Measurements from ENCODE around the gene KIAA0408. TPM values are rescaled to one million over a fixed set of nuclear protein-coding genes. Genes with fewer than 3 reads are reported as not detected.

The KIAA0408 gene
- total RNA-seq, 2 experiments from 2014 or later, result 11.6 to 12.2 TPM

GRCh38 chr6:127458817-127459216 lies 372 bp downstream of the KIAA0408 start:
- Mint-ChIP-seq H3K4me1 (peaks cover 31% of the 10 kb centered on the region), H3K4me3 (no peak overlapping the region), H3K27me3 (no peaks in the 10 kb centered on the region), H3K9me3 (no peaks in the 10 kb centered on the region), H3K36me3 (ENCODE audit: low read depth) (peaks cover 4% of the 10 kb centered on the region), H3K27ac (no peak overlapping the region)
- ChIA-PET CTCF (interaction anchor here (1.0 to 1.8 kb wide), 3 partner anchors 8 to 157 kb away, joined by 3 to 7 read pairs (median 3); no protein-coding TSS in a partner anchor), POLR2A (no interaction called here)
- no peak for DNase-seq

- ChIA-PET CTCF (interaction anchor here (1.0 kb wide), 1 partner anchor 9 kb away, joined by 3 read pairs; no protein-coding TSS in a partner anchor), POLR2A (no interaction called here)
- H3K4me1 Mint-ChIP-seq, result peaks cover 31% of the 10 kb centered on the region
- H3K9me3 Mint-ChIP-seq, result no peaks in the 10 kb centered on the region
- H3K4me3 Mint-ChIP-seq, result no peak overlapping the region
- H3K27ac Mint-ChIP-seq, result no peak overlapping the region
- H3K27me3 Mint-ChIP-seq, result no peaks in the 10 kb centered on the region
- no peak for DNase-seq
- peaks cover 4% of the 10 kb centered on the region for H3K36me3 Mint-ChIP-seq (ENCODE audit: low read depth)
These were observed 967 bp downstream of the KIAA0408 start for GRCh38 chr6:127458222-127458621.

GRCh38 chr6:127457456-127458064 lies 1.6 kb downstream of the KIAA0408 start:
- CTCF ChIA-PET, result no interaction called here
- Mint-ChIP-seq H3K27me3 (no peaks in the 10 kb centered on the region), H3K36me3 (ENCODE audit: low read depth) (peaks cover 4% of the 10 kb centered on the region), H3K9me3 (no peaks in the 10 kb centered on the region), H3K27ac (no peak overlapping the region), H3K4me1 (peaks cover 31% of the 10 kb centered on the region), H3K4me3 (no peak overlapping the region)
- POLR2A ChIA-PET, result no interaction called here
- no peak for DNase-seq

DNA sequence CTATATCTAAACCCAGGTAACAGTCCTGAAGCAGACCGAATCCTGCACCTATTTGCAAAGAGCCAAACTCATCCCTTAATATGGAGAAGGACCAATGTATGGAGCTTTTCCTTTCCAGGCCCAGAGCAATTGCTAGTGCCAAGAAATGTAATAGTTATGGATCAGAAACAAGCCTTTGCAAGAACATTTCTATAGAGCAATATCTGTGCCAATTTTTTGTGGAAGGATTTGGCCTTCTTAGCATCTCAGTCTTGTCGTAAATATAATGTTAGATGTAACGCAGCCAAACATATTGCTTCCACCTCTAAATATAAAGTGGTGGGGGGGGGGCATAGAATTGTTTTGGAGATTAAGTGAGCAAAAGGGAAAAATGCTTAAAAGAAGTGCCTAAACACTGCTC lies 2.7 kb downstream of the KIAA0408 start:
- H3K27me3 Mint-ChIP-seq, result no peaks in the 10 kb centered on the region
- peaks cover 31% of the 10 kb centered on the region for H3K4me1 Mint-ChIP-seq
- H3K27ac Mint-ChIP-seq, result no peak overlapping the region
- CTCF ChIA-PET, result no interaction called here
- no peaks in the 10 kb centered on the region for H3K9me3 Mint-ChIP-seq
- H3K36me3 Mint-ChIP-seq (ENCODE audit: low read depth), result peaks cover 4% of the 10 kb centered on the region
- POLR2A ChIA-PET, result interaction anchor here (0.6 kb wide), 1 partner anchor 708 kb away, joined by 3 read pairs; no protein-coding TSS in a partner anchor
- no peak for DNase-seq
- H3K4me3 Mint-ChIP-seq, result no peak overlapping the region

DNA sequence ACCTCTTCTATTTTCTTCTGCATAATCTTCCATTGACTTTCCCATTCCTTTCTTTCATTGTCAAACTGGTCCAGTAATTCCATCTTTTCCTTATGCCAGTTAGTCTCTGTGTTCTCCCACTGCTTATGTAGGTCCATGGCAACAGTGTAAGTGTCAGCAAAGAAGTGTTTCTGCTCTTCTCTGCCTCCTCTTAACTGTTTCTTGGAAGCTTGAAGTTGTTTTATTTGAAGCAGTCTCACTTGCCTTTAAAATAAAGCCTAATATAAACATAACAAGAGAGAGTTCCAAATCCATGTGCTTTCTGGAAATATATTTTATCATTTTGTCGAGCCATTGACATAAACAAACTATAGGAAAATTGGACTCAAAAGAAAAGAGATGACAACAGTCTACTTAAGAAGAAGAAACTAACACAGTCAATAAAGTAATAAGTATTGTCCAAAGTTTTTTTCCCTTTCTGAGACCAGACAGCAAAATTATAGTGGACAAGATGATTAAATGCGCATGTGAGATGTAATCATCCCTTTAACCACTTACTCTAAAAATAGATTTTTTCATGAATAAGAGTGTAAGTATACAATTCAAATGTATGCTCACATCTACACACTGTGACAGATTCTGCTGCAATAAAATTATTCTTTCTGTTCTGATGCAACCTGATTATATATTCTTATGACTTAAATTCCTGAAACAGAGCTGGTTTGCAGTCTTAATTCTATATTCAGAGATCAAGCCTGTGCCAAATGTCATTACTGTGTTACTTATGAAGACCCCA lies 5.2 kb downstream of the KIAA0408 start:
- no peak overlapping the region for H3K27ac Mint-ChIP-seq

DNA sequence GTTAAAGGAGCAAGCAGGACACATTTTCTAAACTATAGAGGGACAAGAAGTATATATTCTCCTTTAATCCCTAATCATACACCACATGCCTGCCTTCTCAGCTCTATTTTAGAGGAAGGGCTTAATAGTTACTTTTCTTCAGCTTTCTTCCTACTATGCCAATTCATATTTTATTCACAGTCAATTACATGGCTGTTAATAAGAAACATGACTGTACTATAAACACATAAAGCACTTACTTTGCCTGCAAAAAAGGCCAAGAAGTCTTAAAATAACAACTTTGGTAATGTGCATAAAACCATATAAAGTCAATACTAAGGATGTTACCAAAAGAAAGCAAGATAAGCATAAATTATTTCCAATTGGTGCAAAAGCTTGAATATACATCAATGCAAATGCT lies 6.4 kb downstream of the KIAA0408 start:
- Mint-ChIP-seq H3K4me1 (peaks cover 8% of the 10 kb centered on the region), H3K36me3 (ENCODE audit: low read depth) (peaks cover 18% of the 10 kb centered on the region), H3K27me3 (no peaks in the 10 kb centered on the region), H3K27ac (no peak overlapping the region), H3K4me3 (no peak overlapping the region), H3K9me3 (no peaks in the 10 kb centered on the region)
- POLR2A ChIA-PET, result no interaction called here
- no peak for DNase-seq
- CTCF ChIA-PET, result interaction anchor here (1.0 to 1.3 kb wide), 3 partner anchors 11 to 63 kb away, joined by 3 to 6 read pairs (median 3); no protein-coding TSS in a partner anchor

More for the DNA sequence above, 5.2 kb downstream of the KIAA0408 start:
- ChIA-PET POLR2A (no interaction called here), CTCF (interaction anchor here (0.7 kb wide), 1 partner anchor 120 kb away, joined by 3 read pairs; no protein-coding TSS in a partner anchor)
- H3K9me3 Mint-ChIP-seq, result no peaks in the 10 kb centered on the region
- no peaks in the 10 kb centered on the region for H3K27me3 Mint-ChIP-seq
- H3K4me1 Mint-ChIP-seq, result peaks cover 10% of the 10 kb centered on the region
- DNase-seq, result no peak
- peaks cover 14% of the 10 kb centered on the region for H3K36me3 Mint-ChIP-seq (ENCODE audit: low read depth)
- H3K4me3 Mint-ChIP-seq, result no peak overlapping the region

- Mint-ChIP-seq H3K9me3 (no peaks in the 10 kb centered on the region), H3K27me3 (no peaks in the 10 kb centered on the region), H3K4me1 (peaks cover 9% of the 10 kb centered on the region), H3K36me3 (ENCODE audit: low read depth) (peaks cover 29% of the 10 kb centered on the region), H3K27ac (no peak overlapping the region), H3K4me3 (no peak overlapping the region)
- no peak for DNase-seq
- CTCF ChIA-PET, result interaction anchor here (1.3 kb wide), 1 partner anchor 14 kb away, joined by 3 read pairs; no protein-coding TSS in a partner anchor
- POLR2A ChIA-PET, result no interaction called here
These were observed 7.8 kb downstream of the KIAA0408 start for GRCh38 chr6:127451388-127451787.

DNA sequence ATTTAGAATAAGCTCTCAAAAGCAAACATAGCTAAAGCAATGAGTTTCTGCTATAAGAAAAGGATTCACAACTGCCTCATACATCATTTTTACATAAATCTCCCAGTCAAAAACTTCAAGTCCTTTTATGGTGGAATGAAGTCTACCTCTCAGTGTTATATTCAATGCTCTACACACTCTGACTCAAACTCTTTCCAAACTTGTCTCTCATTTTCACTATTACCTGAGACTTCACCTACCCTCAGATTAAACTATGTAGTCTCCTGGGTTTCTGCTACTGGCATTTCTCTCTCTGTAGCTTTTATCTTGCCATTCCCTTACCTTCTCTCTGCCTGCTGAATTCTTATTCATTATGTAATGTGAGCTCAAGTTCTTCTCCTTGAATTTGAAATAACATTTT lies 11.4 kb downstream of the KIAA0408 start:
- ChIA-PET POLR2A (no interaction called here), CTCF (interaction anchor here (1.5 kb wide), 1 partner anchor 69 kb away, joined by 5 read pairs; no protein-coding TSS in a partner anchor)
- no peak overlapping the region for H3K27ac Mint-ChIP-seq
- no peak overlapping the region for H3K4me3 Mint-ChIP-seq
- no peaks in the 10 kb centered on the region for H3K9me3 Mint-ChIP-seq
- H3K4me1 Mint-ChIP-seq, result peaks cover 3% of the 10 kb centered on the region
- no peaks in the 10 kb centered on the region for H3K27me3 Mint-ChIP-seq
- peaks cover 29% of the 10 kb centered on the region for H3K36me3 Mint-ChIP-seq (ENCODE audit: low read depth)
- no peak for DNase-seq

DNA sequence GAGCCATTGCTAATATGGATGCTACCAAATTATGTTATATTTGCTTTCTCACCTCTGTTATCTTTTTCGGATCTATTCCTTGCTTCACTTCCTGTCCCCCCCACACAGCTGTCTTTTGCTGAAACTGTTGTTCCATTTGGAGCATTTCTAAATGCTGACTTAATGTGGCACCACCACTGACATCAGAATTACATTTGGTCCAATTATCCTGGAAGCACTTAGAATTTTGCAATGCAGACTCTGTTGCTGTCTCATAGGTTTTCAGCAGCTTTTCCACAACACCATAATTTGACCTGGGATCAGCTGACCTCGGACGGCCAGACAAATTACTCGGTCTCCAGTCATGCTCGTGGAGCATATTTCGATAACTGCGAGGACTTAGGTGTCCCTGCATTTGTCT lies 12.8 kb downstream of the KIAA0408 start:
- ChIA-PET POLR2A (no interaction called here), CTCF (no interaction called here)
- DNase-seq, result no peak
- no peak overlapping the region for H3K4me3 Mint-ChIP-seq
- peaks cover 3% of the 10 kb centered on the region for H3K4me1 Mint-ChIP-seq
- no peak overlapping the region for H3K27ac Mint-ChIP-seq
- H3K27me3 Mint-ChIP-seq, result no peaks in the 10 kb centered on the region
- H3K36me3 Mint-ChIP-seq (ENCODE audit: low read depth), result peaks cover 29% of the 10 kb centered on the region
- H3K9me3 Mint-ChIP-seq, result no peaks in the 10 kb centered on the region

- Mint-ChIP-seq H3K4me1 (peaks cover 3% of the 10 kb centered on the region), H3K36me3 (ENCODE audit: low read depth) (peaks cover 8% of the 10 kb centered on the region), H3K27ac (no peak overlapping the region), H3K4me3 (no peak overlapping the region), H3K27me3 (no peaks in the 10 kb centered on the region), H3K9me3 (no peaks in the 10 kb centered on the region)
- DNase-seq, result no peak
- CTCF ChIA-PET, result no interaction called here
- POLR2A ChIA-PET, result no interaction called here
These were observed 17.3 kb downstream of the KIAA0408 start for GRCh38 chr6:127441881-127442280.

- Mint-ChIP-seq H3K9me3 (no peaks in the 10 kb centered on the region), H3K4me3 (no peak overlapping the region), H3K27me3 (peaks cover 4% of the 10 kb centered on the region), H3K4me1 (no peaks in the 10 kb centered on the region), H3K36me3 (ENCODE audit: low read depth) (no peaks in the 10 kb centered on the region), H3K27ac (no peak overlapping the region)
- no peak for DNase-seq
- POLR2A ChIA-PET, result no interaction called here
- CTCF ChIA-PET, result no interaction called here
These were observed 19.5 kb downstream of the KIAA0408 start for GRCh38 chr6:127439718-127440117.

- DNase-seq, result no peak
- peaks cover 5% of the 10 kb centered on the region for H3K27me3 Mint-ChIP-seq
- no peaks in the 10 kb centered on the region for H3K36me3 Mint-ChIP-seq (ENCODE audit: low read depth)
- H3K4me3 Mint-ChIP-seq, result no peak overlapping the region
- H3K9me3 Mint-ChIP-seq, result no peaks in the 10 kb centered on the region
- no peak overlapping the region for H3K27ac Mint-ChIP-seq
- no peaks in the 10 kb centered on the region for H3K4me1 Mint-ChIP-seq
- CTCF ChIA-PET, result no interaction called here
- POLR2A ChIA-PET, result no interaction called here
These were observed 22.5 kb downstream of the KIAA0408 start for GRCh38 chr6:127436578-127437110.

DNA sequence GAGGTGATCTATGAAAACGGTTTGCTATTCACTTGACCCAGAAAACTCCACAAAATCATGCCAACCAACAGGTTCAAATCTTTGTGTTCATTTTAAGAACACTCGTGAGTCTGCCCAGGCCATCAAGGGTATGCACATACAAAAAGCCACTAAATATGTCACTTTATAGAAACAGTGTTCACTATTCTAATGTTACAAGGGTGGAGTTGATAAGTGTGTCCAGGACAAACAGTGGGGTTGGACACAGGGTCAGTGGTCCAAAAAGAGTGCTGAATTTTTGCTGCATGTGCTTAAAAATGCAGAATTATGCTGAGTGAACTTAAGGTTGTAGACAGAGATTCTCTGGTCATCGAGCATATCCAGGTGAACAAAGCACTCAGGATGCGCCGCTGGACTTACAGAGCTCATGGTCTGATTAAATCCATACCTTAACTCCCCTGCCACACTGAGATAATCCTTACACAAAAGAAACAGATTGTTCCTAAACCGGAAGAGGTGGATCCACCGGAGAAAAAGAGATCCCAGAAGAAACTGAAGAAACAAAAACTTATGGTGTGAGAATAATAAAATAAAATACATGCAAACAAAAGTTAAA lies 23.5 kb downstream of the KIAA0408 start:
- Mint-ChIP-seq H3K27me3 (peaks cover 10% of the 10 kb centered on the region), H3K4me3 (no peak overlapping the region), H3K4me1 (no peaks in the 10 kb centered on the region), H3K27ac (no peak overlapping the region), H3K36me3 (ENCODE audit: low read depth) (no peaks in the 10 kb centered on the region), H3K9me3 (no peaks in the 10 kb centered on the region)
- ChIA-PET CTCF (no interaction called here), POLR2A (no interaction called here)
- no peak for DNase-seq

All from activated CD4-positive, alpha-beta memory T cell treated with anti-CD3 and anti-CD28 coated beads, Interleukin-2, amount 10 ng/mL, durations not matched to agents 7 days and 5 days (primary cell).